IMR-90 (cell line): ENCODE data around the gene HDAC9. TPM values are rescaled to one million over a fixed set of nuclear protein-coding genes. Genes with fewer than 3 reads are reported as not detected.
A peak's percentile ranks its signal among the peaks of the same experiment; 100 is the strongest.

Source experiments
- ATAC-seq: fragments of 200-7000 bp; cut with Tn5 transposase; 2 replicates; pipeline ENCODE4 v1.9.1; 2020; ENCODE audit warnings: low read depth, mild to moderate bottlenecking, moderate library complexity
- BruUV-seq: library from RNA; stranded (reverse); fragments of 400-500 nt; replicated peaks from 2 replicates; lab custom pipeline; 2021; lab: Mats Ljungman, UMichigan
- CTCF ChIA-PET: fragments of 300-600 bp; formaldehyde crosslinking; extraction: SDS; loops from one replicate; lab custom pipeline; 2021; ENCODE audit warnings: antibody characterized with exemption; lab: Yijun Ruan, JAX
- POLR2A ChIA-PET: fragments of 300-600 bp; sonication (Branson Sonifier 250); formaldehyde crosslinking; loops from one replicate; lab custom pipeline; 2022; ENCODE audit warnings: antibody characterized with exemption; ENCODE audit not compliant: unreplicated experiment; lab: Charles Lee
- DNase-seq: peaks from one replicate; pipeline ENCODE4 v3.0.0; 2013
- H2AFZ ChIP-seq: replicated peaks from 2 replicates; pipeline ENCODE3; 2013; ENCODE audit warnings: low read length, mild to moderate bottlenecking; ENCODE audit not compliant: poor library complexity
- H2AK5ac ChIP-seq: 2 replicates; pipeline ENCODE4 v1.6.1; 2013; ENCODE audit warnings: low read depth, low read length, inconsistent platforms
- H2AK9ac ChIP-seq: replicated peaks from 2 replicates; pipeline ENCODE3; 2013; ENCODE audit warnings: mild to moderate bottlenecking, low read depth, low read length, moderate library complexity; ENCODE audit not compliant: poor library complexity
- H2BK120ac ChIP-seq: 2 replicates; pipeline ENCODE4 v1.6.1; 2013; ENCODE audit warnings: low read depth, low read length, inconsistent platforms
- H2BK15ac ChIP-seq: 3 replicates; pipeline ENCODE4 v1.6.1; 2013; ENCODE audit warnings: low read depth, low read length, inconsistent platforms
- H2BK20ac ChIP-seq: 2 replicates; pipeline ENCODE4 v1.6.1; 2013; ENCODE audit warnings: low read depth, mild to moderate bottlenecking, inconsistent platforms, low read length, moderate library complexity
- H2BK5ac ChIP-seq: 2 replicates; pipeline ENCODE4 v1.6.1; 2013; ENCODE audit warnings: mild to moderate bottlenecking, low read depth, low read length, inconsistent platforms; ENCODE audit not compliant: poor library complexity, severe bottlenecking
- H3K14ac ChIP-seq: replicated peaks from 2 replicates; pipeline ENCODE4 v1.6.1; 2013; ENCODE audit warnings: low read depth, low read length, inconsistent platforms
- H3K18ac ChIP-seq: 2 replicates; pipeline ENCODE4 v1.6.1; 2013; ENCODE audit warnings: low read depth, low read length, control low read depth
- H3K23ac ChIP-seq: 2 replicates; pipeline ENCODE4 v1.6.1; 2013; ENCODE audit warnings: low read depth, low read length, inconsistent platforms
- H3K27ac ChIP-seq: 2 replicates; pipeline ENCODE4 v1.5.1; 2013; ENCODE audit warnings: mild to moderate bottlenecking, control low read depth, low read length; ENCODE audit not compliant: insufficient read depth
- H3K27me3 ChIP-seq: 2 replicates; pipeline ENCODE4 v1.6.1; 2013; ENCODE audit warnings: low read length; ENCODE audit not compliant: control insufficient read depth, insufficient read depth
- H3K36me3 ChIP-seq: 2 replicates; pipeline ENCODE4 v1.6.1; 2013; ENCODE audit warnings: low read length, mixed read lengths; ENCODE audit not compliant: control insufficient read depth, insufficient read depth
- H3K4ac ChIP-seq: 2 replicates; pipeline ENCODE4 v1.6.1; 2013; ENCODE audit warnings: low read depth, low read length, inconsistent platforms
- H3K4me1 ChIP-seq: 2 replicates; pipeline ENCODE4 v1.6.1; 2013; ENCODE audit warnings: low read length, mixed read lengths; ENCODE audit not compliant: control insufficient read depth, insufficient read depth
- H3K4me2 ChIP-seq: 2 replicates; pipeline ENCODE4 v1.6.1; 2013; ENCODE audit warnings: low read depth, mild to moderate bottlenecking, control low read depth, low read length, moderate library complexity
- H3K4me3 ChIP-seq: 2 replicates; pipeline ENCODE4 v1.5.1; 2013; ENCODE audit warnings: low read depth, mild to moderate bottlenecking, control low read depth, low read length, moderate library complexity; ENCODE audit not compliant: insufficient read depth
- H3K56ac ChIP-seq: 2 replicates; pipeline ENCODE4 v1.6.1; 2013; ENCODE audit warnings: low read length, inconsistent platforms; ENCODE audit not compliant: insufficient read depth; ENCODE audit errors: extremely low read depth
- H3K79me1 ChIP-seq, 2 experiments: 2 replicates each; pipeline ENCODE4 v1.6.1; 2013; ENCODE audit warnings: low read length in 2 of 2, inconsistent platforms in 1 of 2, low read depth in 1 of 2
- H3K9ac ChIP-seq: 2 replicates; pipeline ENCODE4 v1.6.1; 2013; ENCODE audit warnings: low read depth, low read length, control low read depth
- H3K9me1 ChIP-seq: 2 replicates; pipeline ENCODE4 v1.6.1; 2013; ENCODE audit warnings: low read length, inconsistent platforms; ENCODE audit not compliant: insufficient read depth
- H3K9me3 ChIP-seq: 2 replicates; pipeline ENCODE4 v1.6.1; 2013; ENCODE audit warnings: low read length; ENCODE audit not compliant: control insufficient read depth, insufficient read depth
- H4K20me1 ChIP-seq: 2 replicates; pipeline ENCODE4 v1.6.1; 2013; ENCODE audit warnings: low read length, inconsistent platforms; ENCODE audit not compliant: insufficient read depth
- H4K5ac ChIP-seq: 2 replicates; pipeline ENCODE4 v1.6.1; 2013; ENCODE audit warnings: mild to moderate bottlenecking, low read depth, low read length, control low read depth
- H4K8ac ChIP-seq, 2 experiments: 2 replicates each; pipeline ENCODE4 v1.6.1; 2013; ENCODE audit warnings: low read depth in 2 of 2, low read length in 2 of 2, control low read depth in 1 of 2, inconsistent platforms in 1 of 2
- H4K91ac ChIP-seq: 2 replicates; pipeline ENCODE4 v1.6.1; 2013; ENCODE audit warnings: low read depth, low read length, inconsistent platforms; ENCODE audit not compliant: insufficient read depth
- CEBPB ChIP-seq: IDR thresholded peaks from 2 replicates; pipeline ENCODE4 v1.6.1; 2012; ENCODE audit warnings: low read depth, low read length, improper control_type of control experiment
- CTCF ChIP-seq: conservative IDR thresholded peaks from 2 replicates; pipeline ENCODE4 v1.5.1; 2012; ENCODE audit warnings: mild to moderate bottlenecking, low read depth, low read length, improper control_type of control experiment
- MAZ ChIP-seq: IDR thresholded peaks from 2 replicates; pipeline ENCODE4 v1.6.1; 2012; ENCODE audit warnings: low read depth, mild to moderate bottlenecking, low read length, improper control_type of control experiment, moderate library complexity, borderline replicate concordance
- MXI1 ChIP-seq: IDR thresholded peaks from 2 replicates; pipeline ENCODE4 v1.6.1; 2012; ENCODE audit warnings: low read depth, mild to moderate bottlenecking, low read length, moderate library complexity, borderline replicate concordance
- NFE2L2 ChIP-seq: fragments of 150-350 bp; IDR thresholded peaks from 2 replicates; pipeline ENCODE4 v1.6.1; 2016; ENCODE audit warnings: low read depth, mild to moderate bottlenecking, low read length
- RAD21 ChIP-seq: IDR thresholded peaks from 2 replicates; pipeline ENCODE4 v1.6.1; 2012; ENCODE audit warnings: low read length, improper control_type of control experiment
- WGBS, 2 experiments: methylation state at CpG; one replicate each; pipeline versions ENCODE4 v1.1.5 to v1.1.7; 2013; ENCODE audit warnings: missing lambda C conversion rate in 2 of 2; ENCODE audit not compliant: insufficient read length in 1 of 2; ENCODE audit errors: extremely low coverage in 2 of 2; 5-methylcytosine and 5-hydroxymethylcytosine counted together
- dilution Hi-C: fragments of 300-500 bp; cut with HindIII; formaldehyde crosslinking; loops from one replicate; pipeline ENCODE4 v1.14.3; 2018; ENCODE audit warnings: low sequenced_read_pairs; ENCODE audit not compliant: unreplicated experiment
- in situ Hi-C: fragments of 300-500 bp; cut with MboI; formaldehyde crosslinking; loops from 3 replicates; pipeline ENCODE4 v1.14.3; 2019; ENCODE audit warnings: low sequenced_read_pairs, inconsistent platforms, mixed read lengths
- intact Hi-C: fragments of 100-400 bp; cut with micrococcal nuclease; formaldehyde crosslinking; loops from 2 replicates; pipeline ENCODE4 v1.10.0; 2022
- polyA plus RNA-seq, 3 experiments: library from polyadenylated mRNA; depleted of rRNA; stranded (reverse); fragments of >200 nt; gene quantifications; 2 replicates each; pipeline ENCODE4 v1.2.3, GENCODE V29; 2012; ENCODE audit warnings: low replicate concordance in 1 of 3
- total RNA-seq: library from RNA; depleted of rRNA; stranded (reverse); fragments of >200 nt; gene quantifications from 2 replicates; pipeline ENCODE4 v1.2.3, GENCODE V29; 2012

HDAC9 gene
- total and polyA plus RNA-seq, 2 of the 4 experiments (the other 2 are of a cell fraction), result 4.3 to 24.7 TPM

DNA sequence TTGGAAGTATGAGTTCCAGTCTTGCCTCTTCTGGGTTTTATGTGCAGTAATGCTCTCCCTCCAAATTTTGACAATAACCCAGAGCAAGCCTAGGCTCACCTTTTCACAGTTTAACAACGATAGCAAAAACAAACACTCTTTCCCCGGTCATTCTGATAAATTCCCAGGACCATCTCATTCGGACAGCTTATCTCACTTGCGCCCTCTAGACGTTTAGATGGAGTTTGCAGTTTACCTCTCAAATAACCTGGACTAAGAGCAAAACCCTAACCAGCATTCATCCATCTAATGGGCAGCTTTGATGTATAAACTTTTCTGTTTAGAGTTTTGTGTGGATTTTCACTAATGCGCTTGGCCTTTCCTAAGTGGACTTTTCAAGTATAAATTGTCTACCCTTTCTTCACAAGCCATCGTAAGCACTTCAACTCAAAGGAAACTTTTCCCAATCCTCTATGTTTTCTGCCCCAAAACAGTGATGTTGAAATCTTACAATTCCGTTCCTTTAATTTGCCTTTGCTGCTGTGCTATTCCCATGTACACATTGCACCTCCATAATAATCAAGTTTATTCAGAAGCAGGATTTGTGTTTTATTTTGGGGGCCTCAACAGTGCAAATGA, 114.9 kb downstream of the HDAC9 start:
- no peak overlapping the region for H3K9ac ChIP-seq
- ChIA-PET POLR2A (no interaction called here), CTCF (interaction anchor here (0.5 to 1.2 kb wide), 7 partner anchors 9 to 1758 kb away, joined by 3 to 4 read pairs (median 3); no protein-coding TSS in a partner anchor)
- H3K4me1 ChIP-seq, result peaks cover 1% of the 10 kb centered on the region; the same call in 1 of the 2 replicates
- no TSS peak for BruUV-seq
- H3K18ac ChIP-seq, result no peak overlapping the region
- no peaks in the 10 kb centered on the region for H3K36me3 ChIP-seq
- no peaks in the 10 kb centered on the region for H3K79me1 ChIP-seq
- no peak overlapping the region for H3K14ac ChIP-seq
- no peak overlapping the region for H3K4me3 ChIP-seq
- H3K27ac ChIP-seq, result no peak overlapping the region
- ATAC-seq (no peak), DNase-seq (peak; percentile 28)
- in situ Hi-C loops (no loop called here), intact Hi-C loops (no loop called here), dilution Hi-C loops (no loop called here)
- H3K9me3 ChIP-seq, result peaks cover under 1% of the 10 kb centered on the region; the same call in 1 of the 2 replicates
- no peak overlapping the region for H2AFZ ChIP-seq
- no peak overlapping the region for H3K4ac ChIP-seq
- no peaks in the 10 kb centered on the region for H4K20me1 ChIP-seq
- no peak overlapping the region for H2BK15ac ChIP-seq
- H4K8ac ChIP-seq, result no peak overlapping the region
- 20% methylated on average over 3 of the region's 8 CpGs; no CpG with 5 or more reads in 1 of the 2 experiments for WGBS, 2 experiments
- no peak overlapping the region for H3K56ac ChIP-seq
- no peaks in the 10 kb centered on the region for H3K27me3 ChIP-seq
- H3K23ac ChIP-seq, result no peak overlapping the region
- H2AK5ac ChIP-seq, result no peak overlapping the region
- peak; percentile 46 for TF ChIP-seq CTCF
- TF ChIP-seq NFE2L2, result no peak
- no peak for TF ChIP-seq CEBPB
- no peak for TF ChIP-seq MXI1
- no peak for TF ChIP-seq MAZ
- peak; percentile 46 for TF ChIP-seq RAD21
- no peak overlapping the region for H2BK5ac ChIP-seq
- H3K9me1 ChIP-seq, result no peaks in the 10 kb centered on the region; the same call in 1 of the 2 replicates
- no peak overlapping the region for H4K91ac ChIP-seq
- no peak overlapping the region for H4K5ac ChIP-seq
- H2BK120ac ChIP-seq, result no peak overlapping the region
- H2BK20ac ChIP-seq, result no peak overlapping the region
- H2AK9ac ChIP-seq, result no peak overlapping the region
- no peak overlapping the region for H3K4me2 ChIP-seq
